A549 (cell line): ENCODE results near the gene DNM1.

ENCODE experiments used
- CTCF ChIP-seq: fragments of >200 bp; sonication (Bioruptor Twin); formaldehyde crosslinking; IDR thresholded peaks from 3 replicates; pipeline ENCODE4 v1.5.1; 2016
- KDM1A ChIP-seq: fragments of 200-600 bp; sonication (generic); IDR thresholded peaks from 2 replicates; pipeline ENCODE4 v1.6.1; 2016; ENCODE audit warnings: low read depth, mild to moderate bottlenecking
- NPAS2 ChIP-seq: fragments of 250-450 bp; sonication (Bioruptor Pico); IDR thresholded peaks from 2 replicates; pipeline ENCODE4 v1.8.0; 2022; ENCODE audit warnings: mild to moderate bottlenecking, moderate library complexity, borderline replicate concordance
- PHF8 ChIP-seq: fragments of 200-600 bp; sonication (generic); IDR thresholded peaks from 2 replicates; pipeline ENCODE4 v1.6.1; 2016; ENCODE audit warnings: low read depth, mild to moderate bottlenecking, antibody characterized with exemption, moderate library complexity, borderline replicate concordance
- POLR2A ChIP-seq: IDR thresholded peaks from 2 replicates; pipeline ENCODE4 v1.6.1; 2012; ENCODE audit warnings: mild to moderate bottlenecking, low read length
- RNF2 ChIP-seq: fragments of 200-600 bp; sonication (generic); IDR thresholded peaks from 2 replicates; pipeline ENCODE4 v1.6.1; 2016; ENCODE audit warnings: low read depth, mild to moderate bottlenecking, antibody characterized with exemption, moderate library complexity, borderline replicate concordance
- SMC3 ChIP-seq: fragments of >200 bp; sonication (Bioruptor Twin); formaldehyde crosslinking; IDR thresholded peaks from 3 replicates; pipeline ENCODE4 v1.6.1; 2018; ENCODE audit warnings: inconsistent platforms
- USF2 ChIP-seq: fragments of 450-650 bp; IDR thresholded peaks from 2 replicates; pipeline ENCODE4 v1.6.1; 2014; ENCODE audit warnings: antibody characterized with exemption
- TF ChIP-seq, protein P1 (sequence below): fragments of 200-600 bp; sonication (generic); IDR thresholded peaks from 2 replicates; pipeline ENCODE4 v1.6.1; 2016; ENCODE audit warnings: antibody characterized with exemption, mild to moderate bottlenecking, moderate library complexity
- TF ChIP-seq, protein P2 (sequence below): IDR thresholded peaks from 2 replicates; pipeline ENCODE4 v1.6.1; 2012

DNA sequence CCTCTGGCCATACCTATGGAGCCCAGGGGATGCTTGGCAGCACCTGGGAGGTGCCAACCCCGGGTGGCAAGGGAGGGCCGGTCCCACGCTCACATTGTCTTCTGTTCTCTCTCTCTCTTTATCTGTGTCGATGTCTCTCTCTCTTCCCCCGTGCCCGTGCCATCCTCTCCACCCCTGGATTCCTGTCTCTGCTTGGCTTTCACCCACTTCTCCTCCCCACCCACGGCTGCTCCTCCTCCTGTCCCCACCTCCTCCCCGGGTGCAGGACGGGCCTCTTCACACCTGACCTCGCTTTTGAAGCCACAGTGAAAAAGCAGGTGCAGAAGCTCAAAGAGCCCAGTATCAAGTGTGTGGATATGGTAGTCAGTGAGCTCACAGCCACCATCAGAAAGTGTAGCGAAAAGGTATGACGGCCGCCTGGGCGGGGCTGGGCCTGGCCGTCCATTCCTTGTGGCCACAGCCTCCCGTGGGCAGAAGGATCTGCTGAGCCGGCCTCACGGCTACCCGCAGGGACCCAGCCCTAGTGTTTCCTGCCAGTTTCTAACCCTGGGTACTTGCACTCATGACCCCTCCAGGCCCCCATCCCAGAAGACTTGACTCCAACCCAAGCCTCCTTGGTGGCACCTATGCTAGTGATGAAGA is 22.7 kb downstream of the DNM1 start:
- TF ChIP-seq PHF8 (no peak), CTCF (no peak), KDM1A (no peak), POLR2A (no peak), USF2 (no peak), NPAS2 (CRISPR knock-in tag) (no peak), RNF2 (no peak), SMC3 (no peak)
- TF ChIP-seq, protein P1, sequence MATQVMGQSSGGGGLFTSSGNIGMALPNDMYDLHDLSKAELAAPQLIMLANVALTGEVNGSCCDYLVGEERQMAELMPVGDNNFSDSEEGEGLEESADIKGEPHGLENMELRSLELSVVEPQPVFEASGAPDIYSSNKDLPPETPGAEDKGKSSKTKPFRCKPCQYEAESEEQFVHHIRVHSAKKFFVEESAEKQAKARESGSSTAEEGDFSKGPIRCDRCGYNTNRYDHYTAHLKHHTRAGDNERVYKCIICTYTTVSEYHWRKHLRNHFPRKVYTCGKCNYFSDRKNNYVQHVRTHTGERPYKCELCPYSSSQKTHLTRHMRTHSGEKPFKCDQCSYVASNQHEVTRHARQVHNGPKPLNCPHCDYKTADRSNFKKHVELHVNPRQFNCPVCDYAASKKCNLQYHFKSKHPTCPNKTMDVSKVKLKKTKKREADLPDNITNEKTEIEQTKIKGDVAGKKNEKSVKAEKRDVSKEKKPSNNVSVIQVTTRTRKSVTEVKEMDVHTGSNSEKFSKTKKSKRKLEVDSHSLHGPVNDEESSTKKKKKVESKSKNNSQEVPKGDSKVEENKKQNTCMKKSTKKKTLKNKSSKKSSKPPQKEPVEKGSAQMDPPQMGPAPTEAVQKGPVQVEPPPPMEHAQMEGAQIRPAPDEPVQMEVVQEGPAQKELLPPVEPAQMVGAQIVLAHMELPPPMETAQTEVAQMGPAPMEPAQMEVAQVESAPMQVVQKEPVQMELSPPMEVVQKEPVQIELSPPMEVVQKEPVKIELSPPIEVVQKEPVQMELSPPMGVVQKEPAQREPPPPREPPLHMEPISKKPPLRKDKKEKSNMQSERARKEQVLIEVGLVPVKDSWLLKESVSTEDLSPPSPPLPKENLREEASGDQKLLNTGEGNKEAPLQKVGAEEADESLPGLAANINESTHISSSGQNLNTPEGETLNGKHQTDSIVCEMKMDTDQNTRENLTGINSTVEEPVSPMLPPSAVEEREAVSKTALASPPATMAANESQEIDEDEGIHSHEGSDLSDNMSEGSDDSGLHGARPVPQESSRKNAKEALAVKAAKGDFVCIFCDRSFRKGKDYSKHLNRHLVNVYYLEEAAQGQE = no peak
- TF ChIP-seq, protein P2, sequence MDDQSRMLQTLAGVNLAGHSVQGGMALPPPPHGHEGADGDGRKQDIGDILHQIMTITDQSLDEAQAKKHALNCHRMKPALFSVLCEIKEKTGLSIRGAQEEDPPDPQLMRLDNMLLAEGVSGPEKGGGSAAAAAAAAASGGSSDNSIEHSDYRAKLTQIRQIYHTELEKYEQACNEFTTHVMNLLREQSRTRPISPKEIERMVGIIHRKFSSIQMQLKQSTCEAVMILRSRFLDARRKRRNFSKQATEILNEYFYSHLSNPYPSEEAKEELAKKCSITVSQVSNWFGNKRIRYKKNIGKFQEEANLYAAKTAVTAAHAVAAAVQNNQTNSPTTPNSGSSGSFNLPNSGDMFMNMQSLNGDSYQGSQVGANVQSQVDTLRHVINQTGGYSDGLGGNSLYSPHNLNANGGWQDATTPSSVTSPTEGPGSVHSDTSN = no peak
